K562 (cell line): Measurements from ENCODE around the gene TAAR9. TPM values are rescaled to one million over a fixed set of nuclear protein-coding genes. Genes with fewer than 3 reads are reported as not detected.

Experiments
- ATAC-seq: fragments of 200-7000 bp; cut with Tn5 transposase; 3 replicates; pipeline ENCODE4 v1.9.1; 2020; ENCODE audit warnings: moderate library complexity
- BruUV-seq: library from RNA; stranded (reverse); fragments of 400-500 nt; replicated peaks from 2 replicates; lab custom pipeline; 2021; lab: Mats Ljungman, UMichigan
- CTCF ChIA-PET: fragments of 300-600 bp; formaldehyde crosslinking; extraction: SDS; loops from one replicate; lab custom pipeline; 2021; ENCODE audit warnings: low intra/inter-chr PET ratio; lab: Yijun Ruan, JAX
- POLR2A ChIA-PET: fragments of 300-600, 350-650 bp; sonication (Branson Sonifier 250); formaldehyde crosslinking; extraction: SDS; loops from one replicate; lab custom pipeline; 2021; ENCODE audit warnings: antibody characterized with exemption, inconsistent platforms; lab: Yijun Ruan, JAX
- DNase-seq, 4 experiments: peaks; one replicate each; pipeline versions ENCODE4 v3.0.0 to v3.0.0-alpha.2; 2011 to 2018; ENCODE audit warnings: low spot score in 3 of 4, mixed read lengths in 3 of 4; ENCODE audit errors: extremely low read depth in 1 of 4
- FAIRE-seq: peaks from 2 replicates; lab custom pipeline; 2011; peaks lifted over from hg19 to GRCh38; lab: Jason Lieb, UNC
- H2AFZ ChIP-seq: 2 replicates; pipeline ENCODE4 v1.6.0; 2011; ENCODE audit warnings: low read depth, low read length, control low read depth, inconsistent platforms
- H3K27ac ChIP-seq: fragments of 200-600 bp; 3 replicates; pipeline ENCODE4 v1.8.0; 2011; ENCODE audit warnings: low read depth, mild to moderate bottlenecking, control low read depth, inconsistent platforms, low read length, moderate library complexity, mixed read lengths; ENCODE audit errors: extremely low read depth
- H3K27me3 ChIP-seq, 2 experiments: fragments of 300-600 bp in 1 of 2; 2 replicates in 1 of 2; 3 replicates in 1 of 2; pipeline versions ENCODE4 v1.6.0 to v1.8.0; 2011; ENCODE audit warnings: inconsistent platforms in 2 of 2, low read length in 2 of 2, mild to moderate bottlenecking in 1 of 2, mixed read lengths in 1 of 2, moderate library complexity in 1 of 2; ENCODE audit not compliant: control insufficient read depth in 2 of 2, insufficient read depth in 2 of 2
- H3K36me3 ChIP-seq: fragments of 300-600 bp; 3 replicates; pipeline ENCODE4 v1.8.0; 2011; ENCODE audit warnings: mild to moderate bottlenecking, low read length, inconsistent platforms; ENCODE audit not compliant: control insufficient read depth, insufficient read depth
- H3K4me1 ChIP-seq, 2 experiments: fragments of 200-600 bp in 1 of 2; replicated peaks in 1 of 2; 2 replicates in 1 of 2; 3 replicates in 1 of 2; pipeline versions ENCODE4 v1.5.1 to v1.8.0; 2011; ENCODE audit warnings: inconsistent platforms in 2 of 2, low read length in 2 of 2, mild to moderate bottlenecking in 1 of 2, mixed read lengths in 1 of 2, moderate library complexity in 1 of 2; ENCODE audit not compliant: control insufficient read depth in 2 of 2, insufficient read depth in 2 of 2
- H3K4me2 ChIP-seq: 2 replicates; pipeline ENCODE4 v1.6.1; 2011; ENCODE audit warnings: low read length, control low read depth, inconsistent platforms, mixed read lengths; ENCODE audit not compliant: insufficient read depth
- H3K4me3 ChIP-seq: fragments of 200-600 bp; sonication (generic), shearing (Covaris generic); 2 replicates; pipeline ENCODE4 v1.5.1; 2016; ENCODE audit warnings: control low read depth, inconsistent platforms
- H3K79me2 ChIP-seq: fragments of 200-600 bp; 3 replicates; pipeline ENCODE4 v1.8.0; 2011; ENCODE audit warnings: low read length, inconsistent platforms; ENCODE audit not compliant: control insufficient read depth, insufficient read depth
- H3K9ac ChIP-seq, 2 experiments: 2 replicates each; pipeline versions ENCODE4 v1.6.0 to v1.6.1; 2011; ENCODE audit warnings: low read depth in 2 of 2, low read length in 2 of 2, control low read depth in 1 of 2, inconsistent platforms in 1 of 2, mild to moderate bottlenecking in 1 of 2, mixed read lengths in 1 of 2; ENCODE audit not compliant: insufficient read depth in 1 of 2
- H3K9me1 ChIP-seq: one replicate; pipeline ENCODE4 v1.6.0; 2011; ENCODE audit warnings: inconsistent platforms, mild to moderate bottlenecking, low read length, moderate library complexity; ENCODE audit not compliant: control insufficient read depth, insufficient read depth
- H3K9me3 ChIP-seq: replicated peaks from 2 replicates; pipeline ENCODE4 v1.5.1; 2011; ENCODE audit warnings: low read depth, low read length, inconsistent platforms; ENCODE audit not compliant: control insufficient read depth, insufficient read depth
- H4K20me1 ChIP-seq: replicated peaks from 2 replicates; pipeline ENCODE4 v1.6.1; 2011; ENCODE audit warnings: low read length, inconsistent platforms, mixed read lengths; ENCODE audit not compliant: control insufficient read depth, insufficient read depth
- BRD9 ChIP-seq: fragments of 450-650 bp; IDR thresholded peaks from 2 replicates; pipeline ENCODE4 v1.6.1; 2018; ENCODE audit warnings: low read depth; ENCODE audit not compliant: partially characterized antibody
- MYBL2 ChIP-seq, 2 experiments: fragments of 450-650 bp in 1 of 2; sonication (generic) in 1 of 2; formaldehyde crosslinking in 1 of 2; IDR thresholded peaks; 2 replicates each; pipeline versions ENCODE4 v1.6.1 to v1.8.1; 2017 to 2022; ENCODE audit warnings: borderline replicate concordance in 1 of 2, inconsistent platforms in 1 of 2, low read depth in 1 of 2, mild to moderate bottlenecking in 1 of 2, missing genetic modification reagents in 1 of 2, moderate library complexity in 1 of 2
- NR1H2 ChIP-seq: sonication (generic); formaldehyde crosslinking; IDR thresholded peaks from 2 replicates; pipeline ENCODE4 v1.4.0; 2020; ENCODE audit warnings: mild to moderate bottlenecking, missing genetic modification reagents
- NR2F6 ChIP-seq: fragments of 450-650 bp; formaldehyde crosslinking; IDR thresholded peaks from 2 replicates; pipeline ENCODE4 v1.4.0; 2020; ENCODE audit warnings: mild to moderate bottlenecking
- ZNF512 ChIP-seq: IDR thresholded peaks from 2 replicates; pipeline ENCODE4 v1.6.1; 2016; ENCODE audit warnings: missing genetic modification characterization, missing compliant biosample characterization
- ZNF639 ChIP-seq, 2 experiments: fragments of 200-800 bp in 1 of 2; sonication (Bioruptor generic) in 1 of 2; sonication (generic) in 1 of 2; formaldehyde crosslinking in 1 of 2; IDR thresholded peaks in 1 of 2; conservative IDR thresholded peaks in 1 of 2; 2 replicates each; pipeline versions ENCODE4 v1.5.0 to v1.6.1; 2016 to 2020; ENCODE audit warnings: missing compliant biosample characterization in 1 of 2, missing genetic modification characterization in 1 of 2, missing genetic modification reagents in 1 of 2
- WGBS: fragments of 100-300 bp; shearing (Covaris generic); methylation state at CpG from one replicate; pipeline ENCODE4 v1.1.6; 2016; ENCODE audit warnings: low coverage, mixed read lengths; ENCODE audit not compliant: insufficient coverage; ENCODE audit errors: missing lambda C conversion rate; 5-methylcytosine and 5-hydroxymethylcytosine counted together
- in situ Hi-C: fragments of 300-500 bp; cut with MboI; formaldehyde crosslinking; loops from 4 replicates; pipeline ENCODE4 v1.15.0; 2018; ENCODE audit warnings: inconsistent platforms, mixed read lengths
- intact Hi-C: fragments of 100-400 bp; cut with micrococcal nuclease; formaldehyde crosslinking; loops from 2 replicates; pipeline ENCODE4 v1.14.2; 2022
- polyA plus RNA-seq, 8 experiments: library from polyadenylated mRNA; depleted of rRNA in 4 of 8; stranded (reverse) in 5 of 8; unstranded in 3 of 8; fragments of >200 nt; fragmentation: Nextera tagmentation in 2 of 8; fragmentation: Illumina TruSeq in 1 of 8; extraction: Ambion mirVana in 2 of 8; extraction: Trizol in 1 of 8; gene quantifications; 2 replicates each; pipeline versions ENCODE4 v1.2.1 to v1.2.3, GENCODE V29; 2011 to 2014; ENCODE audit warnings: inconsistent platforms in 1 of 8, missing spikeins in 1 of 8
- total RNA-seq, 7 experiments: library from RNA; depleted of rRNA in 6 of 7; stranded (reverse); fragments of >200 nt in 6 of 7; fragmentation: Illumina TruSeq in 2 of 7; extraction: Trizol in 2 of 7; gene quantifications; 2 replicates each; pipeline versions ENCODE4 v1.2.1 to v1.2.3, GENCODE V29; 2011 to 2021; ENCODE audit warnings: low replicate concordance in 1 of 7

Gene TAAR9
- total and polyA plus RNA-seq, 9 of the 15 experiments (the other 6 are each of a cell fraction or from before 2014, with no cell fraction given) = not detected

GRCh38 chr6:132513831-132514545, 24.1 kb upstream of the TAAR9 start:
- Histone ChIP-seq H4K20me1 (no peaks in the 10 kb centered on the region), H3K4me3 (no peak overlapping the region), H3K4me1 (peaks cover 0 to 14% of the 10 kb centered on the region in 2 experiments; a peak in 2 of 5 replicates), H3K36me3 (0 out of 3 replicates have a peak, but pooled peaks cover 3% of the 10 kb centered on the region), H2AFZ (peak overlapping the region; percentile 86), H3K79me2 (peaks cover 37% of the 10 kb centered on the region), H3K27me3 (no peaks in the 10 kb centered on the region), H3K9me3 (no peaks in the 10 kb centered on the region)
- WGBS = 29% methylated on average over 3 of the region's 3 CpGs
- in situ Hi-C loops = loop anchor here (25.0 kb wide), 1 partner anchor 1573 kb away; no protein-coding TSS in a partner anchor
- no peak for ATAC-seq
- POLR2A ChIA-PET = interaction anchor here (1.5 kb wide), 1 partner anchor 301 kb away, joined by 12 read pairs; the partner anchor contains the start of gene RPS12
- peak; percentile 59 for FAIRE-seq
- BruUV-seq = no TSS peak
- TF ChIP-seq NR2F6 (CRISPR knock-in tag) (no peak), NR1H2 (CRISPR knock-in tag) (no peak), MYBL2 (IDR thresholded peaks at IDR 0.05; ENCODE audit: low read depth) (no peak), MYBL2 (CRISPR knock-in tag; IDR thresholded peaks at IDR 0.05; ENCODE audit: borderline replicate concordance) (no peak), ZNF639 (CRISPR knock-in tag; conservative IDR thresholded peaks at IDR 0.05 in 1 of 2, IDR thresholded peaks at IDR 0.05 in 1 of 2) (no peak), BRD9 (peak; percentile 1), ZNF512 (tag) (0 out of 2 replicates have a peak, but pooled peaks have one; percentile 32)
- TF ChIP-seq, all 486 proteins: peak for 2
- Histone ChIP-seq H3K27ac (no peak overlapping the region), H3K4me2 (peak overlapping the region; percentile 85), H3K9ac (peak overlapping the region in 1 of 2 experiments; percentile 35; a peak in 1 of 4 replicates), H3K9me1 (no peaks in the 10 kb centered on the region)
- peak in 1 of 4 experiments; percentile 6 for DNase-seq
- CTCF ChIA-PET = no interaction called here
- intact Hi-C loops = loop anchor here (5.0 kb wide), 1 partner anchor 298 kb away; the partner anchor contains the start of gene RPS12
